H1 (cell line): ENCODE results near the gene FGB. TPM values are rescaled to one million over a fixed set of nuclear protein-coding genes. Genes with fewer than 3 reads are reported as not detected.

ENCODE experiments used
- CTCF ChIA-PET: fragments of 300-600 bp; sonication (Branson Sonifier 250); formaldehyde crosslinking; loops from one replicate; lab custom pipeline; 2021; ENCODE audit not compliant: partially characterized antibody; lab: Charles Lee
- POLR2A ChIA-PET: fragments of 300-600 bp; sonication (Branson Sonifier 250); formaldehyde crosslinking; loops from one replicate; lab custom pipeline; 2021; ENCODE audit warnings: inconsistent platforms; ENCODE audit not compliant: partially characterized antibody; lab: Charles Lee
- DNase-seq, 2 experiments: peaks; one replicate each; pipeline versions ENCODE4 v3.0.0 to v3.0.0-alpha.2; 2010 to 2022; ENCODE audit warnings: low spot score in 2 of 2, low read depth in 1 of 2, mixed read lengths in 1 of 2
- FAIRE-seq: peaks from 2 replicates; lab custom pipeline; 2011; peaks lifted over from hg19 to GRCh38; lab: Jason Lieb, UNC
- H2AFZ ChIP-seq: 2 replicates; pipeline ENCODE4 v1.8.1; 2012; ENCODE audit warnings: low read length, inconsistent platforms
- H2AK5ac ChIP-seq: 2 replicates; pipeline ENCODE4 v1.6.1; 2013; ENCODE audit warnings: low read depth, low read length
- H2BK120ac ChIP-seq: replicated peaks from 2 replicates; pipeline ENCODE3; 2013; ENCODE audit warnings: low read depth, low read length, inconsistent platforms
- H2BK12ac ChIP-seq: 2 replicates; pipeline ENCODE4 v1.6.1; 2013; ENCODE audit warnings: low read depth, low read length
- H2BK15ac ChIP-seq: 2 replicates; pipeline ENCODE4 v1.6.1; 2013; ENCODE audit warnings: low read length
- H2BK20ac ChIP-seq: 2 replicates; pipeline ENCODE4 v1.6.1; 2013; ENCODE audit warnings: low read length
- H2BK5ac ChIP-seq: 2 replicates; pipeline ENCODE4 v1.6.1; 2013; ENCODE audit warnings: low read depth, low read length
- H3K14ac ChIP-seq: 2 replicates; pipeline ENCODE4 v1.6.1; 2013; ENCODE audit warnings: inconsistent platforms; ENCODE audit not compliant: insufficient read length
- H3K18ac ChIP-seq: 2 replicates; pipeline ENCODE4 v1.6.1; 2013; ENCODE audit warnings: low read length; ENCODE audit errors: extremely low read depth
- H3K23ac ChIP-seq: 2 replicates; pipeline ENCODE4 v1.6.1; 2013; ENCODE audit warnings: inconsistent platforms; ENCODE audit not compliant: insufficient read length
- H3K23me2 ChIP-seq: 2 replicates; pipeline ENCODE4 v1.6.1; 2013; ENCODE audit warnings: low read depth, low read length
- H3K27ac ChIP-seq: 2 replicates; pipeline ENCODE4 v1.6.1; 2011; ENCODE audit warnings: low read depth, low read length, inconsistent platforms
- H3K27me3 ChIP-seq, 4 experiments: replicated peaks in 1 of 4; 1 replicate in 1 of 4; 2 replicates in 3 of 4; pipeline versions ENCODE4 v1.6.1 to v1.8.1; 2011 to 2013; ENCODE audit warnings: low read length in 3 of 4, mild to moderate bottlenecking in 3 of 4, inconsistent platforms in 2 of 4, mixed read lengths in 2 of 4, moderate library complexity in 1 of 4; ENCODE audit not compliant: control insufficient read depth in 3 of 4, insufficient read depth in 3 of 4; ENCODE audit errors: extremely low read depth in 1 of 4
- H3K36me3 ChIP-seq, 4 experiments: 2 replicates each; pipeline versions ENCODE4 v1.6.1 to v1.8.1; 2011 to 2013; ENCODE audit warnings: mild to moderate bottlenecking in 4 of 4, low read length in 3 of 4, moderate library complexity in 2 of 4, control low read depth in 1 of 4, inconsistent platforms in 1 of 4; ENCODE audit not compliant: insufficient read depth in 4 of 4, control insufficient read depth in 2 of 4
- H3K4ac ChIP-seq: replicated peaks from 2 replicates; pipeline ENCODE3; 2013; ENCODE audit warnings: low read length, low read depth, mixed read lengths, inconsistent platforms; ENCODE audit not compliant: insufficient read length
- H3K4me1 ChIP-seq, 4 experiments: replicated peaks in 1 of 4; 1 replicate in 1 of 4; 2 replicates in 3 of 4; pipeline versions ENCODE4 v1.6.1 to v1.8.1; 2011 to 2013; ENCODE audit warnings: low read length in 3 of 4, inconsistent platforms in 2 of 4, mixed read lengths in 1 of 4; ENCODE audit not compliant: insufficient read depth in 4 of 4, control insufficient read depth in 3 of 4
- H3K4me2 ChIP-seq, 2 experiments: 2 replicates each; pipeline versions ENCODE4 v1.6.1 to v1.8.1; 2011 to 2013; ENCODE audit warnings: low read depth in 2 of 2, low read length in 2 of 2, control low read depth in 1 of 2, inconsistent platforms in 1 of 2, mild to moderate bottlenecking in 1 of 2; ENCODE audit not compliant: insufficient read depth in 1 of 2
- H3K4me3 ChIP-seq, 4 experiments: fragments of 200-600, 300-600 bp in 1 of 4; sonication (generic), shearing (Covaris generic), sonication (Bioruptor Twin) in 1 of 4; 2 replicates each; pipeline versions ENCODE4 v1.5.1 to v1.8.1; 2011 to 2016; ENCODE audit warnings: low read length in 4 of 4, low read depth in 3 of 4, control low read depth in 2 of 4, inconsistent platforms in 2 of 4, mild to moderate bottlenecking in 2 of 4, mixed read lengths in 1 of 4, moderate library complexity in 1 of 4; ENCODE audit not compliant: insufficient read depth in 2 of 4; ENCODE audit errors: extremely low read depth in 1 of 4
- H3K56ac ChIP-seq: replicated peaks from 2 replicates; pipeline ENCODE3; 2013; ENCODE audit warnings: low read depth, mild to moderate bottlenecking, mixed read lengths, low read length, inconsistent platforms; ENCODE audit not compliant: insufficient read length
- H3K79me1 ChIP-seq: 2 replicates; pipeline ENCODE4 v1.6.1; 2013; ENCODE audit warnings: low read depth, low read length, control low read depth
- H3K79me2 ChIP-seq, 2 experiments: 2 replicates each; pipeline versions ENCODE4 v1.6.1 to v1.8.1; 2012 to 2013; ENCODE audit warnings: low read length in 2 of 2, mild to moderate bottlenecking in 2 of 2, inconsistent platforms in 1 of 2; ENCODE audit not compliant: insufficient read depth in 2 of 2, control insufficient read depth in 1 of 2
- H3K9ac ChIP-seq, 4 experiments: replicated peaks in 1 of 4; 1 replicate in 1 of 4; 2 replicates in 3 of 4; pipeline versions ENCODE4 v1.6.1 to v1.8.1; 2011 to 2013; ENCODE audit warnings: low read depth in 3 of 4, low read length in 3 of 4, control low read depth in 2 of 4, mild to moderate bottlenecking in 2 of 4, moderate library complexity in 2 of 4, inconsistent platforms in 1 of 4; ENCODE audit errors: extremely low read depth in 1 of 4
- H3K9me3 ChIP-seq, 2 experiments: 2 replicates each; pipeline versions ENCODE4 v1.6.1 to v1.8.1; 2012 to 2013; ENCODE audit warnings: mild to moderate bottlenecking in 2 of 2, moderate library complexity in 2 of 2, control low read depth in 1 of 2, inconsistent platforms in 1 of 2, low read depth in 1 of 2, low read length in 1 of 2, mixed read lengths in 1 of 2; ENCODE audit not compliant: insufficient read depth in 2 of 2
- H4K20me1 ChIP-seq, 2 experiments: replicated peaks in 1 of 2; 2 replicates each; pipeline versions ENCODE3 to v1.8.1; 2011 to 2013; ENCODE audit warnings: inconsistent platforms in 2 of 2, low read length in 2 of 2, mild to moderate bottlenecking in 1 of 2; ENCODE audit not compliant: insufficient read depth in 2 of 2, control insufficient read depth in 1 of 2
- H4K5ac ChIP-seq: 2 replicates; pipeline ENCODE4 v1.6.1; 2013; ENCODE audit warnings: low read length, low read depth, mixed read lengths, inconsistent platforms; ENCODE audit not compliant: insufficient read length
- H4K8ac ChIP-seq: 2 replicates; pipeline ENCODE4 v1.8.0; 2013; ENCODE audit warnings: mild to moderate bottlenecking, moderate library complexity, low read length, inconsistent platforms; ENCODE audit not compliant: insufficient read depth; ENCODE audit errors: extremely low read depth
- H4K91ac ChIP-seq: replicated peaks from 2 replicates; pipeline ENCODE3; 2013; ENCODE audit warnings: low read length, mixed read lengths, inconsistent platforms; ENCODE audit not compliant: insufficient read length
- WGBS, 2 experiments: shearing (Covaris generic) in 1 of 2; methylation state at CpG; one replicate each; pipeline versions ENCODE4 v1.1.6 to v1.1.7; 2013 to 2015; ENCODE audit warnings: low lambda C conversion rate in 2 of 2, mixed read lengths in 2 of 2, inconsistent platforms in 1 of 2, low coverage in 1 of 2, missing lambda C conversion rate in 1 of 2; ENCODE audit not compliant: insufficient replicate concordance in 2 of 2, insufficient coverage in 1 of 2, insufficient read length in 1 of 2; ENCODE audit errors: extremely low coverage in 1 of 2, missing lambda C conversion rate in 1 of 2; 5-methylcytosine and 5-hydroxymethylcytosine counted together
- polyA plus RNA-seq, 7 experiments: library from polyadenylated mRNA; depleted of rRNA in 3 of 7; stranded (reverse) in 5 of 7; unstranded in 2 of 7; fragments of >200 nt in 5 of 7; fragments of 200-250 nt in 2 of 7; gene quantifications; 1 replicate in 5 of 7; 2 replicates in 1 of 7; 4 replicates in 1 of 7; pipeline versions ENCODE4 v1.2.1 to v1.2.3, GENCODE V29; 2011 to 2013; ENCODE audit warnings: missing spikeins in 2 of 7, mixed read lengths in 2 of 7
- total RNA-seq: library from RNA; stranded (reverse); fragmentation: NEBNext Ultra II Directional; extraction: Animal tissue kit (Norgen Biotek cat#: 25700); gene quantifications from 2 replicates; pipeline ENCODE4 v1.2.1, GENCODE V29; 2021

Gene FGB
- total and polyA plus RNA-seq, 2 of the 8 experiments (the other 6 are each of a cell fraction or from before 2014, with no cell fraction given) = not detected

DNA sequence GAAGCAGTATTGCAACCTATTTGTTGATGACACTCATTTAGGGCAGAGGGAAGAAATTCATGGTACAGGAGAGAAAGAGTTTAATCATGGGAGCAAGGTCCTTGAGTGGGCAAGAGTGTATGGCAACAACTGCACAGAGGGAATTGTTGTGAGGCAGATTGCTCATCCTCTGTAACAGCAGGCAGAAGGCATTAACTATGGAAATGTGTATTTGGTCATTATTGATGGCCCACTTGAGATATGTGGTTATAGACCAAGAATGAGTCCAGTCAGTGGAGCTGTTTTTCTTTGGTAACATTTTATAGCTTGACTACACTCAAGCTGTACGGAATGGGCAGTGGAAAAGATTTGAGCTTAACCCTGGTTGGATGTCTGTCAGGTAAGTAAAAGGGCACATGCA, 28.5 kb upstream of the FGB start:
- no peaks in the 10 kb centered on the region for H3K9me3 ChIP-seq
- no peaks in the 10 kb centered on the region for H3K23me2 ChIP-seq
- ChIA-PET CTCF (interaction anchor here (1.3 to 1.7 kb wide), 4 partner anchors 11 to 118 kb away, joined by 3 to 8 read pairs (median 4); no protein-coding TSS in a partner anchor), POLR2A (interaction anchor here (0.9 to 2.2 kb wide), 3 partner anchors 9 to 16 kb away, joined by 3 to 10 read pairs (median 4); partner anchors contain the start of gene PLRG1)
- H3K4me1 ChIP-seq = no peaks in the 10 kb centered on the region
- no peaks in the 10 kb centered on the region for H3K27me3 ChIP-seq
- no peaks in the 10 kb centered on the region for H3K79me1 ChIP-seq
- H2BK12ac ChIP-seq = no peak overlapping the region
- no peak overlapping the region for H3K9ac ChIP-seq
- no peak overlapping the region for H4K5ac ChIP-seq
- no peaks in the 10 kb centered on the region for H3K79me2 ChIP-seq
- no peak overlapping the region for H3K23ac ChIP-seq
- no peak for DNase-seq
- H3K4me2 ChIP-seq = no peak overlapping the region
- H3K27ac ChIP-seq = no peak overlapping the region
- no peak for FAIRE-seq
- H3K4ac ChIP-seq = no peak overlapping the region
- H4K91ac ChIP-seq = no peak overlapping the region
- no peak overlapping the region for H2AFZ ChIP-seq
- no peak overlapping the region for H2AK5ac ChIP-seq
- H2BK15ac ChIP-seq = no peak overlapping the region
- H2BK120ac ChIP-seq = no peak overlapping the region
- no peak overlapping the region for H3K4me3 ChIP-seq
- no peak overlapping the region for H3K56ac ChIP-seq
- no peak overlapping the region for H4K8ac ChIP-seq
- no peak overlapping the region for H2BK20ac ChIP-seq
- H3K36me3 ChIP-seq = peaks cover 4 to 29% (median 18%) of the 10 kb centered on the region in 4 experiments; a peak in 7 of 8 replicates
- H3K18ac ChIP-seq = no peak overlapping the region
- WGBS, 2 experiments = 91% methylated on average over 1 of the region's 1 CpG; no CpG with 5 or more reads in 1 of the 2 experiments
- no peak overlapping the region for H3K14ac ChIP-seq
- no peak overlapping the region for H2BK5ac ChIP-seq
- peaks cover 0 to 6% of the 10 kb centered on the region in 2 experiments for H4K20me1 ChIP-seq
